Sigmoid colon (tissue), 4 donors: ENCODE data around the gene ANKRD31.

Experiments used
- CTCF ChIP-seq, 4 experiments: fragments of 450-650 bp in 3 of 4; fragments of 200-600 bp in 1 of 4; IDR thresholded peaks; one replicate each; pipeline ENCODE4 v1.5.1; 2016 to 2019; ENCODE audit warnings: antibody characterized with exemption in 4 of 4, mild to moderate bottlenecking in 3 of 4, moderate library complexity in 2 of 4
- EP300 ChIP-seq, 4 donors: sonication (generic); formaldehyde crosslinking; IDR thresholded peaks; one replicate each; pipeline ENCODE4 v1.6.1; 2017; ENCODE audit warnings: antibody characterized with exemption in 4 of 4
- POLR2A ChIP-seq, 2 donors: fragments of 450-650 bp; IDR thresholded peaks; one replicate each; pipeline ENCODE4 v1.6.1; 2016; ENCODE audit warnings: antibody characterized with exemption in 2 of 2, mild to moderate bottlenecking in 2 of 2, moderate library complexity in 2 of 2
- POLR2AphosphoS5 ChIP-seq, 4 donors: sonication (generic); formaldehyde crosslinking; IDR thresholded peaks; one replicate each; pipeline ENCODE4 v1.6.1; 2017; ENCODE audit warnings: antibody characterized with exemption in 4 of 4

GRCh38 chr5:75279321-75279720 is 42.6 kb upstream of the ANKRD31 start:
- no peak for TF ChIP-seq POLR2AphosphoS5 (IDR thresholded peaks at IDR 0.05)
- no peak for TF ChIP-seq POLR2A (IDR thresholded peaks at IDR 0.05)
- TF ChIP-seq EP300 (IDR thresholded peaks at IDR 0.05) = no peak
- no peak for TF ChIP-seq CTCF (IDR thresholded peaks at IDR 0.05)
